K562 (cell line): ENCODE measurements around the gene GPC1. TPM values are rescaled to one million over a fixed set of nuclear protein-coding genes. Genes with fewer than 3 reads are reported as not detected.

Experiments used
- ATAC-seq: fragments of 200-7000 bp; cut with Tn5 transposase; 3 replicates; pipeline ENCODE4 v1.9.1; 2020; ENCODE audit warnings: moderate library complexity
- BruUV-seq: library from RNA; stranded (reverse); fragments of 400-500 nt; replicated peaks from 2 replicates; lab custom pipeline; 2021; lab: Mats Ljungman, UMichigan
- CTCF ChIA-PET: fragments of 300-600 bp; formaldehyde crosslinking; extraction: SDS; loops from one replicate; lab custom pipeline; 2021; ENCODE audit warnings: low intra/inter-chr PET ratio; lab: Yijun Ruan, JAX
- POLR2A ChIA-PET: fragments of 300-600, 350-650 bp; sonication (Branson Sonifier 250); formaldehyde crosslinking; extraction: SDS; loops from one replicate; lab custom pipeline; 2021; ENCODE audit warnings: antibody characterized with exemption, inconsistent platforms; lab: Yijun Ruan, JAX
- DNase-seq, 4 experiments: peaks; one replicate each; pipeline versions ENCODE4 v3.0.0 to v3.0.0-alpha.2; 2011 to 2018; ENCODE audit warnings: low spot score in 3 of 4, mixed read lengths in 3 of 4; ENCODE audit errors: extremely low read depth in 1 of 4
- FAIRE-seq: peaks from 2 replicates; lab custom pipeline; 2011; peaks lifted over from hg19 to GRCh38; lab: Jason Lieb, UNC
- H2AFZ ChIP-seq: 2 replicates; pipeline ENCODE4 v1.6.0; 2011; ENCODE audit warnings: low read depth, low read length, control low read depth, inconsistent platforms
- H3K27ac ChIP-seq: fragments of 200-600 bp; 3 replicates; pipeline ENCODE4 v1.8.0; 2011; ENCODE audit warnings: low read depth, mild to moderate bottlenecking, control low read depth, inconsistent platforms, low read length, moderate library complexity, mixed read lengths; ENCODE audit errors: extremely low read depth
- H3K27me3 ChIP-seq, 2 experiments: fragments of 300-600 bp in 1 of 2; 2 replicates in 1 of 2; 3 replicates in 1 of 2; pipeline versions ENCODE4 v1.6.0 to v1.8.0; 2011; ENCODE audit warnings: inconsistent platforms in 2 of 2, low read length in 2 of 2, mild to moderate bottlenecking in 1 of 2, mixed read lengths in 1 of 2, moderate library complexity in 1 of 2; ENCODE audit not compliant: control insufficient read depth in 2 of 2, insufficient read depth in 2 of 2
- H3K36me3 ChIP-seq: fragments of 300-600 bp; 3 replicates; pipeline ENCODE4 v1.8.0; 2011; ENCODE audit warnings: mild to moderate bottlenecking, low read length, inconsistent platforms; ENCODE audit not compliant: control insufficient read depth, insufficient read depth
- H3K4me1 ChIP-seq, 2 experiments: fragments of 200-600 bp in 1 of 2; replicated peaks in 1 of 2; 2 replicates in 1 of 2; 3 replicates in 1 of 2; pipeline versions ENCODE4 v1.5.1 to v1.8.0; 2011; ENCODE audit warnings: inconsistent platforms in 2 of 2, low read length in 2 of 2, mild to moderate bottlenecking in 1 of 2, mixed read lengths in 1 of 2, moderate library complexity in 1 of 2; ENCODE audit not compliant: control insufficient read depth in 2 of 2, insufficient read depth in 2 of 2
- H3K4me2 ChIP-seq: 2 replicates; pipeline ENCODE4 v1.6.1; 2011; ENCODE audit warnings: low read length, control low read depth, inconsistent platforms, mixed read lengths; ENCODE audit not compliant: insufficient read depth
- H3K4me3 ChIP-seq: fragments of 200-600 bp; sonication (generic), shearing (Covaris generic); 2 replicates; pipeline ENCODE4 v1.5.1; 2016; ENCODE audit warnings: control low read depth, inconsistent platforms
- H3K79me2 ChIP-seq: fragments of 200-600 bp; 3 replicates; pipeline ENCODE4 v1.8.0; 2011; ENCODE audit warnings: low read length, inconsistent platforms; ENCODE audit not compliant: control insufficient read depth, insufficient read depth
- H3K9ac ChIP-seq, 2 experiments: 2 replicates each; pipeline versions ENCODE4 v1.6.0 to v1.6.1; 2011; ENCODE audit warnings: low read depth in 2 of 2, low read length in 2 of 2, control low read depth in 1 of 2, inconsistent platforms in 1 of 2, mild to moderate bottlenecking in 1 of 2, mixed read lengths in 1 of 2; ENCODE audit not compliant: insufficient read depth in 1 of 2
- H3K9me1 ChIP-seq: one replicate; pipeline ENCODE4 v1.6.0; 2011; ENCODE audit warnings: inconsistent platforms, mild to moderate bottlenecking, low read length, moderate library complexity; ENCODE audit not compliant: control insufficient read depth, insufficient read depth
- H3K9me3 ChIP-seq: replicated peaks from 2 replicates; pipeline ENCODE4 v1.5.1; 2011; ENCODE audit warnings: low read depth, low read length, inconsistent platforms; ENCODE audit not compliant: control insufficient read depth, insufficient read depth
- H4K20me1 ChIP-seq: replicated peaks from 2 replicates; pipeline ENCODE4 v1.6.1; 2011; ENCODE audit warnings: low read length, inconsistent platforms, mixed read lengths; ENCODE audit not compliant: control insufficient read depth, insufficient read depth
- ADNP ChIP-seq: fragments of 200-800 bp; sonication (Bioruptor generic); IDR thresholded peaks from 2 replicates; pipeline ENCODE4 v1.6.1; 2016; ENCODE audit warnings: missing genetic modification characterization, missing compliant biosample characterization
- CXXC5 ChIP-seq: fragments of 250-450 bp; sonication (Bioruptor Pico); IDR thresholded peaks from 2 replicates; pipeline ENCODE4 v1.8.0; 2022; ENCODE audit warnings: inconsistent platforms, mild to moderate bottlenecking, moderate library complexity
- EHMT2 ChIP-seq: fragments of 450-650 bp; IDR thresholded peaks from 2 replicates; pipeline ENCODE4 v1.6.1; 2018; ENCODE audit warnings: antibody characterized with exemption
- GTF2B ChIP-seq: IDR thresholded peaks from 2 replicates; pipeline ENCODE4 v1.6.1; 2011; ENCODE audit not compliant: insufficient read length; ENCODE audit errors: extremely low read depth
- ID3 ChIP-seq, 2 experiments: fragments of 250-450 bp in 1 of 2; fragments of 450-650 bp in 1 of 2; sonication (Bioruptor Pico) in 1 of 2; IDR thresholded peaks; 2 replicates each; pipeline versions ENCODE4 v1.6.1 to v1.8.0; 2016 to 2021; ENCODE audit warnings: mild to moderate bottlenecking in 2 of 2, moderate library complexity in 2 of 2, missing compliant biosample characterization in 1 of 2, missing genetic modification characterization in 1 of 2
- LARP7 ChIP-seq: fragments of 450-650 bp; IDR thresholded peaks from 2 replicates; pipeline ENCODE4 v1.6.1; 2016
- POLR2AphosphoS2 ChIP-seq: IDR thresholded peaks from 2 replicates; pipeline ENCODE4 v1.6.1; 2012; ENCODE audit warnings: low read length, improper control_type of control experiment
- RBM39 ChIP-seq: fragments of 200-400 bp; formaldehyde crosslinking; optimal IDR thresholded peaks from 2 replicates; pipeline ENCODE3; 2018; ENCODE audit warnings: low read depth, low read length
- RHOXF2B ChIP-seq: fragments of 250-450 bp; sonication (Bioruptor Pico); conservative IDR thresholded peaks from 2 replicates; pipeline ENCODE4 v1.5.1; 2021
- THRA ChIP-seq: fragments of 450-650 bp; IDR thresholded peaks from 2 replicates; pipeline ENCODE4 v1.6.1; 2017; ENCODE audit warnings: mild to moderate bottlenecking, moderate library complexity
- ZMIZ1 ChIP-seq, 2 experiments: fragments of 150-350 bp in 1 of 2; IDR thresholded peaks; 2 replicates each; pipeline ENCODE4 v1.6.1; 2012 to 2016; ENCODE audit warnings: low read depth in 2 of 2, low read length in 2 of 2, mild to moderate bottlenecking in 1 of 2, moderate library complexity in 1 of 2
- ZNF592 ChIP-seq: fragments of 450-650 bp; IDR thresholded peaks from 2 replicates; pipeline ENCODE4 v1.6.1; 2017; ENCODE audit warnings: antibody characterized with exemption, mild to moderate bottlenecking
- WGBS: fragments of 100-300 bp; shearing (Covaris generic); methylation state at CpG from one replicate; pipeline ENCODE4 v1.1.6; 2016; ENCODE audit warnings: low coverage, mixed read lengths; ENCODE audit not compliant: insufficient coverage; ENCODE audit errors: missing lambda C conversion rate; 5-methylcytosine and 5-hydroxymethylcytosine counted together
- in situ Hi-C: fragments of 300-500 bp; cut with MboI; formaldehyde crosslinking; loops from 4 replicates; pipeline ENCODE4 v1.15.0; 2018; ENCODE audit warnings: inconsistent platforms, mixed read lengths
- intact Hi-C: fragments of 100-400 bp; cut with micrococcal nuclease; formaldehyde crosslinking; loops from 2 replicates; pipeline ENCODE4 v1.14.2; 2022
- polyA plus RNA-seq, 8 experiments: library from polyadenylated mRNA; depleted of rRNA in 4 of 8; stranded (reverse) in 5 of 8; unstranded in 3 of 8; fragments of >200 nt; fragmentation: Nextera tagmentation in 2 of 8; fragmentation: Illumina TruSeq in 1 of 8; extraction: Ambion mirVana in 2 of 8; extraction: Trizol in 1 of 8; gene quantifications; 2 replicates each; pipeline versions ENCODE4 v1.2.1 to v1.2.3, GENCODE V29; 2011 to 2014; ENCODE audit warnings: inconsistent platforms in 1 of 8, missing spikeins in 1 of 8
- total RNA-seq, 7 experiments: library from RNA; depleted of rRNA in 6 of 7; stranded (reverse); fragments of >200 nt in 6 of 7; fragmentation: Illumina TruSeq in 2 of 7; extraction: Trizol in 2 of 7; gene quantifications; 2 replicates each; pipeline versions ENCODE4 v1.2.1 to v1.2.3, GENCODE V29; 2011 to 2021; ENCODE audit warnings: low replicate concordance in 1 of 7

The GPC1 gene
- total and polyA plus RNA-seq, 9 of the 15 experiments (the other 6 are each of a cell fraction or from before 2014, with no cell fraction given) = 0.07 to 0.82 (median 0.14) TPM; not detected in 3

GRCh38 chr2:240427729-240428128 lies 7.7 kb upstream of the GPC1 start:
- Histone ChIP-seq H3K27ac (no peak overlapping the region), H2AFZ (no peak overlapping the region), H4K20me1 (no peaks in the 10 kb centered on the region), H3K79me2 (no peaks in the 10 kb centered on the region), H3K36me3 (no peaks in the 10 kb centered on the region), H3K4me1 (peaks cover 2 to 5% of the 10 kb centered on the region in 2 experiments; a peak in 2 of 5 replicates), H3K9me3 (no peaks in the 10 kb centered on the region), H3K9ac (peak overlapping the region in 1 of 2 experiments; percentile 35; a peak in 1 of 4 replicates), H3K9me1 (peaks cover 2% of the 10 kb centered on the region), H3K4me2 (no peak overlapping the region), H3K27me3 (peaks cover 2 to 60% of the 10 kb centered on the region in 2 experiments; a peak in 3 of 5 replicates), H3K4me3 (no peak overlapping the region)
- POLR2A ChIA-PET = no interaction called here
- BruUV-seq = no TSS peak
- FAIRE-seq (no peak), DNase-seq (no peak), ATAC-seq (no peak)
- WGBS = 0% methylated on average over 4 of the region's 6 CpGs
- intact Hi-C loops (no loop called here), in situ Hi-C loops (no loop called here)
- CTCF ChIA-PET = no interaction called here
- no peak for TF ChIP-seq ID3 (CRISPR knock-in tag; IDR thresholded peaks at IDR 0.05)
- TF ChIP-seq ID3 (tag; IDR thresholded peaks at IDR 0.05) = no peak
- no peak for TF ChIP-seq RHOXF2B (CRISPR knock-in tag)
- no peak for TF ChIP-seq POLR2AphosphoS2
- no peak for TF ChIP-seq THRA
- no peak for TF ChIP-seq ZMIZ1 (IDR thresholded peaks at IDR 0.05; ENCODE audit: low read depth in 2 of 2, low read length in 2 of 2)
- TF ChIP-seq CXXC5 = no peak
- TF ChIP-seq RBM39 = no peak
- no peak for TF ChIP-seq LARP7
- no peak for TF ChIP-seq EHMT2
- no peak for TF ChIP-seq GTF2B
- TF ChIP-seq ZNF592 = no peak
- no peak for TF ChIP-seq ADNP (tag)
